IMR-90 (cell line): ENCODE results near the gene RRAGC.

ENCODE experiments used
- CEBPB ChIP-seq: IDR thresholded peaks from 2 replicates; pipeline ENCODE4 v1.6.1; 2012; ENCODE audit warnings: low read depth, low read length, improper control_type of control experiment
- CTCF ChIP-seq: conservative IDR thresholded peaks from 2 replicates; pipeline ENCODE4 v1.5.1; 2012; ENCODE audit warnings: mild to moderate bottlenecking, low read depth, low read length, improper control_type of control experiment
- MAFK ChIP-seq: IDR thresholded peaks from 2 replicates; pipeline ENCODE4 v1.6.1; 2012; ENCODE audit warnings: low read depth, low read length, improper control_type of control experiment

- TF ChIP-seq MAFK (no peak), CEBPB (no peak), CTCF (no peak)
Observed at GRCh38 chr1:38875811-38876210, 16.2 kb upstream of the RRAGC start.
